HG03060 (cell line): ENCODE data around the gene BEAN1.

Experiments used
- ATAC-seq: cut with Tn5 transposase; IDR thresholded peaks from one replicate; pipeline ENCODE4 v1.9.1; 2021; ENCODE audit warnings: low read depth, moderate number of reproducible peaks; ENCODE audit not compliant: unreplicated experiment

The BEAN1 gene, protein sequence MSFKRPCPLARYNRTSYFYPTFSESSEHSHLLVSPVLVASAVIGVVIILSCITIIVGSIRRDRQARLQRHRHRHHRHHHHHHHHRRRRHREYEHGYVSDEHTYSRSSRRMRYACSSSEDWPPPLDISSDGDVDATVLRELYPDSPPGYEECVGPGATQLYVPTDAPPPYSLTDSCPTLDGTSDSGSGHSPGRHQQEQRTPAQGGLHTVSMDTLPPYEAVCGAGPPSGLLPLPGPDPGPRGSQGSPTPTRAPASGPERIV

DNA sequence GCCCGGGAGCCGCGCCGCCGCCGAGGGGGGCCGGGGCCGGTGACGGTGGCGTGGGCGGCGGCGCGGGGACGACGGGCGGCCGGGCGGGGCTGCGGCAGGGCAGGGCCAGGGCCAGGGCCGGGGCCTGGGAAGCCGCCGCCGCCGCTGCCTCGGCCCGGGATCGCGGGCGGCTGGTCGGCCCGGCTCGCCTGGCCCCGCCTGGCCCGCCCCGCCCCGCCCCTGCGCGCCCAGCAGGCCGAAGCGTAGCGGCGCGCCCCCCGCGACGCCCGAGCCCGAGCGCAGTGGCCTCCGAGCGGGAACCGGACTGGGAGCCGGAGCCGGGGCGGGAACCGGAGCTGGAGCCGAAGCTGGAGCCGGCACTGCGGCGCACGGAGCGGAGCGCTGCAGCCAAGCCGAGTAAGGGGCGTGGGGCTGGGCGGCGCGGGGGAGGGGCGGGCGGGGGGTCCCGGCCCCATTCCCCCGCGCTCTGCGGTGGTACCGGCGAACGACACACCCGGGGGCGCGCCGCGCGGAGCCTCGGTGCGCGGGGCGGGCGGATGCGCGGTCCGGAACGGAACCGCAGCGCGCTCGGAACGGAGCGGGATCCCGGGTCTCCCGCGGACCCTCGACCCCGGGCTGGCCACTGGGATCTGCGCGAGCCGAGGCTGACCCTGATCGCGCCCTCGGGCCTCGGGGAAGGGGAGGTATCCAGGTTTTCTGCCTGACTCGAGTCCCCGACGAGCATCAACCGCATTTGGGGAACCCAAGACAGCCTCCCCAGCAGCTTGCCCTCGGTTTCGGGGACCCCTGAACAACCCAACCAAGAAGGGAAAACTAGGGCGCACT lies at the start of gene BEAN1:
TSS of gene BEAN1 (plus strand) at position 260 of the 825 bp plus-strand sequence. CDS start 10,382 bp downstream, outside the sequence.
- ATAC-seq: no peak

DNA sequence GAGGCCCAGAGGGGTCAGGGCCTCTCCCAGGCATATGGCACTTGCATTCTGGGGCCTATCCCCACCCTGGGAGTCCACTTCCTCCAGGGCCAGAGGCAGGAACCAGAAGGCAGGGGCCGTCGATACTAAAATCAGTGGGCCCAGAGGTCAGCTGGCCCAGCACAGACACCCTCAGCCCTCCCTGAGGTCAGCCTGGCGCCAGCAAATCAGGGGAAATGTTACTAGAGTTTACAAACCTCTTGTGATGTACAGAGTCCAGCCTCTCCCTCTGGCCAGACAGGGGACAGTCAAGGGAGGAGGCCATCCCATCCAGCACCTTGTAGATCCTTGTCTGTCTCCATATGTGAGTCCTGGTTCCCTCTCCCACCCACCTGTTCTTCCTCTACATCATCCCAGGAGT lies 49.8 kb upstream of the BEAN1 start:
- no peak for ATAC-seq

DNA sequence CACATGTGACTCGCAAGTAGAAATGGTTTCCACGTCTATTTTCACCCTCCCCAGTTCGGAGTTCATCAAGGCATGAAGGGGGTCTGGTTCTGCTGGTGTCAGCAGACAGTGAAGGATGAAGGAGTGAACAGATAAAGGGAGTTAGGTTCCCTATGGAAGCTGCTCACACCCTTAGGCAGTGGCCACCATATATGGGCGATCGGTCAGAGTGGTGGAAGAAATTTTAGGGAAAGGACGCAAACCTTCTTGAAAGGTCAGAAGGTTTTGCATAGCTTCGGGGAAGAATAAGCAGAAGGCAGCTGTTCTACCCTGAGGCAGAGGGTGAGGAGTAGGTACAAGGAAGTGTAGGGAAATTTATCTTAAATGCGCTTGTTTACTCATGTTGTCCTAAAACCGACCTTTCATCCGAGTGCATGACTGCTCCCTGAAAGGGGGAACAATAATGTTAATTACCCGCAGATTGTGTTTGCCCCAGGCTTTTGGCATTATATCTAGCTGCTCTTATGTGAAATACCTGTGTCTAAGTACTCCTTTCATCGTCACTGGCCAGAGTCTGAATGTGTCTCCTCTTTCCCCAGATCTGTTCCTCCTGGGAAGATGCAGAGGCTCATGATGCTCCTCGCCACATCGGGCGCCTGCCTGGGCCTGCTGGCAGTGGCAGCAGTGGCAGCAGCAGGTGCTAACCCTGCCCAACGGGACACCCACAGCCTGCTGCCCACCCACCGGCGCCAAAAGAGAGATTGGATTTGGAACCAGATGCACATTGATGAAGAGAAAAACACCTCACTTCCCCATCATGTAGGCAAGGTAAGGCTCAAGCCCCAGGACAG lies 48.1 kb upstream of the BEAN1 start:
- no peak for ATAC-seq

DNA sequence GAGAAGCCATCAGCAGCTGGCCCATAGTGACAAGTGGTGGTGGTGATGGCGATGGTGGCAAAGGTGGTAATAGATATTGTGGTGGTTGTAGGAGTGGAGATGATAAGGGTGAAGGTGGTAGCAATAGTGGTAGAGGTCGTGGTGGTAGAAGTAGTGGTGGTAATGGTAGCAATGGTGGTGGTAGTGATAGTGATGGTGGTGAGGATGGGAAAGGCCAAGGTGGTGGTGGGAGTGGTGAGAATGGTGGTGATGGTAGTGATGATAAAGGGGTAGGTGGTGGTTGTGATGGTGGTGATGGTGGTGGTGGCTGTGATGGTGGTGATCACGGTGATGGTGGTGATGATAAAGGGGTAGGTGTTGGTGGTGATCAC lies 47.5 kb upstream of the BEAN1 start:
- no peak for ATAC-seq

DNA sequence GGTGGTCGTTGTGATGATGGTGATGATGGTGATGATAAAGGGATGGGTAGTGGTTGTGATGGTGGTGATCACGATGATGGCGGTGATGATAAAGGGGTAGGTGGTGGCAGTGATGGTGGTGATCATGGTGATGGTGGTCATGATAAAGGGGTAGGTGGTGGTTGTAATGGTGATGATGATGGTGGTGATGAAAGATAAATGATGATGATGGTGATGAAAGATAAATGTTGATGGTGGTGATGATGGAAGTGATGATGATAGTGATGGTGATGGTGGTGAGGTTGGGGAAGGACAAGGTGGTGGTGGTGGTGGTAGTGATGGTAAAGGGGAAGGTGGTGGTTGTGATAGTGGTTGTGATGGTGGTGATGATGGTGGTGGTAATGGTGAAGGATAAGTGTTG lies 46.7 kb upstream of the BEAN1 start:
- ATAC-seq: no peak

DNA sequence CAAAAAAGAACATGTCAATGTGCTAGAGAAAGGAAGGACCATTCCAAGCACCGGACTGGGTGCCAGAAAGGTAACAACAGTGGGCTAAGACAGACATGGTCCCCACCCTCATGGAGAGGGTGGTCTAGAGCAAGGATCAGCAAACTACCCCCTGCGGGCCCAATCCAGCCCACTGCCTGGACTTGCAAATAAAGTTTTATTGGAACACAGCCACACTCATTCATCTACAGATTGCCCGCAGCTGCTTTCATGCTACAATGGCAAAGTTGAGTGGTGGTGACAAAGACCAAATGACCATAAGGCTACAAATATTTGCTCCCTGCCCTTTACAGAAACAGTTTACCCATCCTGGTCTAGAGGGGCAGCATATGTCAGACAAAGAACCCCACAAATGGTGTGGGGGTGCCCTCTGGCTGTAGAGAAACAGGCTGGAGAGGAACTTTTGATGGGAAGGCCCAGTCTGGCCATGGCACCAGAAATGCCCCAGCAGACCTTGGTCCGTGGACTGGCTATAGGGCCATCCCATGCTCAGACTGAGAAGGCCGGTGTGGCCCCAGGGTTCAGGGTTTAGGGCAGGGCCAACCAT lies 45.4 kb upstream of the BEAN1 start:
- ATAC-seq: no peak

DNA sequence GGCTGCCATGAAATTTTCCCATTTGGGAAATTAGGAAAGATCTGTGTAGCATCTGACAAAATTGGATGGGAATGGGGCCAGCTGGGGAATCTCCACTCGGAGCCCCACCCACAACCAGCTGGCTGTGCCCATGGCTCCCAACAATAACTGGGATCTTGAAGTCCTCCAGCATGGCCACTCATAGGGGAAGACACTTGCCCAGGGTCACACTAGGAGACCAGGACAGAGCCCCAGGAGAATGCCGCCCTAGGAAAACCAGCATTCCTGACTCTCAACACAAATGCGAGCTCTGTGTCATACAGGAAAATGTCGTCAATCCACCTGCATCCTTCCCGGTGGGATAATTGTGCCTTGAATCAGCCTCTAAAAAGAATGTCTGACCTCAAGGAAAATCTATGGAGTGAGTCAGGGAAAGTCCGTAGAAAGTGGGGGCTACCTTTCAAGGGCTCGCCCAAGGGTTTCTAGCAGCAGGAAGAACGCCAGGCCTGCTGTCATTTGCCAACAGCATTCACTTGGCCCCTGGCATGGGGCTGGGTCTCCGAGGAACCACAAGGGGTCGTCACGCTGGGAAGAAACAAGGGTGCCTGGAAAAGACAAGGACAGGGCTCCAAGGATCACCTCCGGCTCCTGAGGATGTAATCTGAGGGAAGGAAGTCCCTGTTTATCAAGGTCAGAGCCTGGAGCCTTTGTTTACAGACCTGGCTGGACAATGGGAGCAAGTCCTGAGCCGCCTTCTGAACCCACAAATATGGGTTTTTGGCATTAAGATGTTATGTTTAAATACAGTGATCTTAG lies 44.7 kb upstream of the BEAN1 start:
- no peak for ATAC-seq

DNA sequence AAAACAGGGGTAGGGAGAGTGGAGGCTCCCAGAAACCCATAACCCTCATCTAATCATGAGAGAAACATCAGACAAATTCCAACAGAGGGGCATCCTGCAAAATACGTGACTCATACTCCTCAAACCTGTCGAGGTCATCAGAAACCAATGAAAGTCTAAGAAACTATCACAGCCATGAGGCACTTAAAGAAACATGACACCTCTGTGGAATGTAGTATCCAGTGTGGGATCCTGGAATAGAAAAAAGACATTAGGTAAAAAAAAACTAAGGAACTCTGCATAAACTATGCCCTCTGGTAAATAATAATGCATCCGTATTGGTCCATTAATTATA lies 44.2 kb upstream of the BEAN1 start:
- ATAC-seq: no peak

DNA sequence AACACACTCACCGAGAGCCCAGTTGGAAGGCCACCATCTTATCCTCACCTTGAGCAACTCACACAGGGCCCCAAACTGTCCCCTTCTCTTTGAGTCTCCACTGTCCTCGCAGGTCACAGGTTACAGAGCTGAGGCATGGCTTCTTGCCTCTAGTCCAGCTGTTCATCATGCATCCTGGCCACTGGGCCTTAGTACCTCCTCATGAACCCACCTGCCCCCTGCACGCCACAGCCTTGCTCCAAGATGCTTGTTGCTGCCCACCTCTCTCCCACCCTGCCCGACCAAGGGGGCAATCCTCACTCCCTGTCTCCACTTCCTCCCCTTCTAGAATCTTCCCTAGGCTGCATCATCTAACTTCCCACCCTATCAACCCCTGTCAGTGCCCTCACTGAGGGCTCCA lies 43.5 kb upstream of the BEAN1 start:
- ATAC-seq: no peak

DNA sequence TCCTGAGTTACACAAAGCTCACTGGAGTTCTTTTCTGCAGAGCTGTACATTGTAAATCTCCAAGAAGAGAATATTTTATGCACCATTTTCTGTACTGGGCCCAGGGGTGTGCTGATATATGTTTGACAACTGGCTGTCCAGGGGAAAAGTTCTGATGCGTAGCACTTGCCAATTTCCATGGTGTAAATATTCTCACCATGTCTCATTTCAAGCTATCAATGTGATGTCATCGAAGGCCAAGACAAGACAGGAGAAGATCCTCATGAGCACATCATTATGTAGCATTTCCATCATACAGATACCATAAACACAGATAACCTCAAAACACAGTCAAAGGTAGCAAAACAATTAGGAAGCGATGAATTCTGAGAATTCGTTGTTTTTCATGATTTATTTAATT lies 41.7 kb upstream of the BEAN1 start:
- ATAC-seq: no peak

DNA sequence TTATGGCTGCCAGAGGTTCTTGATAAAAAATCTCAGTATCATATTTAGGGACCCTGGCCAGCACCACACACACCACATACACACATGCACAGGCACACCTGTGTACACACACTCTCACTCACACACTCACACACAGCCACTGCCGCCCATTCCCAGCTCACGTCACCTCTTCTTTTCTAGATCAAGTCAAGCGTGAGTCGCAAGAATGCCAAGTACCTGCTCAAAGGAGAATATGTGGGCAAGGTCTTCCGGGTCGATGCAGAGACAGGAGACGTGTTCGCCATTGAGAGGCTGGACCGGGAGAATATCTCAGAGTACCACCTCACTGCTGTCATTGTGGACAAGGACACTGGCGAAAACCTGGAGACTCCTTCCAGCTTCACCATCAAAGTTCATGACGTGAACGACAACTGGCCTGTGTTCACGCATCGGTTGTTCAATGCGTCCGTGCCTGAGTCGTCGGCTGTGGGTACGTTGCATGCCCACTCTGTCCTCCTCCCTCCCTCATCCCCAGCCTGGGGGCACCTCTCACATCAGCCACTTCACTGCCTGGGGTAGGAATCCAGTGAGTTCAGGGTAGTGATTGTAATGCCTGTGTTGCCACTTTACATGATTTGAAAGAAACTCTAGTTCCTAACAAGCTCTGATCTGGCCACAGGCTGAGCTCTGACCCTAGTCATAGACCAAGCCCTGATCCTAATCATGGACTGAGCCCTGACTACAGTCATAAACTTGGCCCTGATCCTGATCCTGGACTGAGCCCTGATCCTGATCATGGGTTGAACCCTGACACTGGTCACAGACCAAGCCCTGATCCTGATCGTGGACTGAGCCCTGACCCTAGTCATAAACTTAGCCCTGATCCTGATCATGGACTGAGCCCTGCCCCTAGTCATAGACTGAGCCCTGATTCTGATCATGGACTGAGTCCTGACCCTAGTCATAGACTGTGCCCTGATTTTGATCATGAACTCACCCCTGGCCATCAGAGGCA lies 40.2 kb upstream of the BEAN1 start:
- no peak for ATAC-seq

DNA sequence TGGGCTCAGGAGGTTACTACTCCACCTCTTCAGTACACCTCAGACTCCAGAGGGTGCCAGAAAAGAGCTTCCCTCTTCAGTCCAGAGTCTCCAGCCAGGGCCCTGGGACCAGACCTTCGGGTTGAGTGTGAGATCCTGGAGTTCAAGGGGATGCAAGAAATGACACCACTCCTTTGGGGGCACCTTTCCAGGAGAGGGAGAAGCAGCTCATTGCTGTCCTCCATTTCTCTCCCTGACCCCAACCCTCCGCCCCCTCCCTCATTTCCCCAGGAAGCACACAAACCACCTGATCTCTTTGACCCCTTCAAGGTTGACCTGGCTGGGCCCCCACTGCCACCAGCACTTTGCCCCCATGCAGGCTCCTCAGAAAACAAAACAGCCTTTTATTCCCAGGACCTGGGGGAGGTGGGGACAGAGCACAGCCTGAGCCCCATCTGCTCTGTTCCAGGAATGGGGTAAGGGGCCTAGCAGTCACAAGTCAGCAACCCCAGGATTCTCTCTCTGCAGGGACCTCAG lies 39.2 kb upstream of the BEAN1 start:
- no peak for ATAC-seq

DNA sequence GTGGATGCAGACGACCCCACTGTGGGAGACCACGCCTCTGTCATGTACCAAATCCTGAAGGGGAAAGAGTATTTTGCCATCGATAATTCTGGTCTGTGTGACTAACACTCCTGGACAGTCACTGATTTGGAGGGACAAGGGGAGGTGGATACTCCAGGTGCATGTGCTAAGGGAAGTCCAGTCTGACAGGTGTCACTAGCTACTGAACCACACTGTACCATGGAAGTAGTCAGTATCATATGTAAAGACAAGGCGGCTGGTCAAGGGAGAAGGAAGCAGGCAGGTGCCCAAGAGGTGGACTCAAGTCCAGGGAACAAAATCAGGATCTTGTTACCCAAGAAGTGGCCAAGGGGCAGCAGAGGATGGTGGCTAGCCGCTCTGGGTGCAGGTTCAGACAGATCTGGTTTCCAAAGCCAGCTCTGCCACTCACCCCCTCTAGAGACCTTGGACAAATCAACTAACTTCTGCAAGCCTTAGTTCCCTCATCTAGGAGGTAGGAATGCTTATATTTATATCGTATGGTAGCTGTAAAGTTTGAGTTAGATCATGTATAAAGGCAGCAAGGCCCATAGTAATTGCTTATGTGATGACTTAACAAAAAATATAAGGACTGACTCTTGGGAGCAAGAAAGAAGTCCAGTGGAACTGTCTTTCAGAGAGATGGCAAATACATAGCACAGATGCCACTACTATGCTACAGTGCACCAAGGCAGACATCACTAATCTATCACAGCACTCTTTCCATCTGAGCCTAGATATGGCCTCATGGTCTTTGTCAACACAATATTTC lies 38.5 kb upstream of the BEAN1 start:
- ATAC-seq: no peak

DNA sequence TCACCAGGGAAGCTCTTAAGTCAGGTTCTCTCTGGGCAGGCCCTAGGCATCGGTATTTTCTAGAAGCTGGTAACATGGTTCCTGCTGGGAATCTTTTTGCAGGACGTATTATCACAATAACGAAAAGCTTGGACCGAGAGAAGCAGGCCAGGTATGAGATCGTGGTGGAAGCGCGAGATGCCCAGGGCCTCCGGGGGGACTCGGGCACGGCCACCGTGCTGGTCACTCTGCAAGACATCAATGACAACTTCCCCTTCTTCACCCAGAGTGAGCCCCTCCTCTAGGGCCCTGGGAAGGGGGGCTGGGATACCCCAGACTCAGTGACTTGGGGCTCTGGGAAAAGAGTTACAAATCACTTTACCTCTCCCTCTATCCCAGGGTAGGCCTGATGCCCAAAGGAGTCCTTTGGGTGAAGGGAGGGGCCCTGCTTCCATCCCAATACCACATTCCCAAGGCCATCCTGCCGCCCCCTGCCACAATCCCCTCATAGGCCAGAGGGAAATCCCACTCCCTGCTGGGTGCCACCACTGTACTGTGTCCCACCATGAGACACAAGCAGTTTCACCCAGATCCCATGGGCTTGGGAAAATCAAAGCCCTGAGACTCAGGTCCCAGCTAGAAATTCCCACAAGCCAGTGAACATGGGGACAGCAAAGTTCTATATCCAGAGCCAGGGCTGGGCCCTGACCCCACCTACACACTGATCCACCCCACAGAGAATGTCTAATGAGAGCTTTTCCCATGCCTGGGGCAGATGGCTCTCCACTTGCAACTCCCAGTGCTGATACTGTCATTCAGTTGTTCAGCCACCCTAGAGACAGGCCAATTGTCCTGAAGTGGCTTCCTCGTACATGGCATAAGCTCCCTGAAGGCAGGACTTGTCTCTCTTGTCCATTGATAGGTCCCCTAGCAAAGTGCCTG lies 37.6 kb upstream of the BEAN1 start:
- no peak for ATAC-seq

DNA sequence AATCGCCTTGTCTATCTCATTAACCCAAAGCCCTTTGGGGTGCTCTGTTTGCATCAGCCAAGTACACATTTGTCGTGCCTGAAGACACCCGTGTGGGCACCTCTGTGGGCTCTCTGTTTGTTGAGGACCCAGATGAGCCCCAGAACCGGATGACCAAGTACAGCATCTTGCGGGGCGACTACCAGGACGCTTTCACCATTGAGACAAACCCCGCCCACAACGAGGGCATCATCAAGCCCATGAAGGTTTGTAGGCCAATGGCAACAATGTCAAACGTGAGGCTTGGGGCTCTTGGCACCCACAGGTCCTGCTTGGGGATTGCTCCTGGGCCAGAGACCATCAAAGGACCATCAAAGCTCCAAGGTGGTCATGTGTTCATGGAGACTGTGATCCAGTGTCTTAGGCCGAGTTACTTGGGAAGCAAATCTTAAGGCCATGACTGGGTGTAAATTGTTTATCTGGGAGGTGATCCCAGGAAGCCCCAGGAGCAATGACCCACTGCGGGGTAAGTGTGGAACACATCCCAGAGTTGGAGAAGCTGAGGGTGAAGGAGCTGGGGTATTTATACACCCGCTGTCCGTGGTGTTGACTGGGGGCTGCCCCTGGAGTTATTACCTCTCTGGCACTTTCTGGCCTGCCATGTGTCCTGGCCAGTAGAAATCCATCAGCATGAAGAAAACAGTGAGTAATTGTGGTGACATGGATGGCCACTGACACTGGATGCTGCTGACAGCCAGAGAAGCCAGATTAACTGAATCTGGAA lies 36.6 kb upstream of the BEAN1 start:
- ATAC-seq: no peak
